Measurements from ENCODE around the gene TAS2R13.

Gene TAS2R13

DNA sequence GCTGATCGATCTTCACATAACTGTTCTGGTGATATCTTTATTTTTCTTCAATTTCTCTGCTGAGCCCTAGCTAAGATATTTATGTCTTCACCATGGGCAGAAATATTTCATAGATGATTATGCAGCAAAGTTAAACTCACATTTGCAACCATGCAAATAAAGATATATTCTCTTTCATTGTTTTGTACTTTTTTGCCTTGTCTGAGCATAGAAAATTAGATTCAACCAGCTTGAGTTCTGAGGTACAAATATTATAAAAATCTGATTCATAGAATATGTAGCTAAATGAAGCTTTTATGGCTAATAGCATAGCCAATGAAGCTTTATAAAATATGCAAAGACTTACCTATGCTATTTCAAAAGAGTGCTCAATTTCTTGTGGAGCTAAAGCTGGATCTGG is at the start of gene TAS2R13:
Gene TAS2R13, minus strand, starts transcription at position 101 of the 400 bp plus-strand sequence. CDS start 264 bp downstream, outside the sequence.
- DNase-seq, result no peak

DNA sequence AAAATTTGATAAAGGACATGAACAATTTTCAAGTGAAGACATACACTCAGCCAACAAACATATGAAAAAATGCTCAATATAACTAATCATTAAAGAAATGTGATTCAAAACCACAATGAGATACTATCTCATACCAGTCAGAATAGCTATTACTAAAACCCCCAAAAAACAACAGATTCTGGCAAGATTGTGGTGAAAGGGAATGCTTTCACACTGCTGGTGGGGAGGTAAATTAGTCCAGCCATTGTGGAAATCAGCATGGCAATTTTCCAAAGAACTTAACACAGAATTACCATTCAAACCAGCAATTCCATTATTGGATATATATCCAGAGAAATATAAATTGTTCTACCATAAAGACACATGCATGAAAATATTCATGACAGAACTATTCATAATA is 48.4 kb upstream of the TAS2R13 start:
- DNase-seq, result no peak

- DNase-seq, result no peak
These were observed 46.7 kb upstream of the TAS2R13 start for GRCh38 chr12:10956085-10956484.

GRCh38 chr12:10952645-10953044 is 43.3 kb upstream of the TAS2R13 start:
- no peak for DNase-seq

GRCh38 chr12:10943167-10943566 is 33.8 kb upstream of the TAS2R13 start:
- no peak for DNase-seq

DNA sequence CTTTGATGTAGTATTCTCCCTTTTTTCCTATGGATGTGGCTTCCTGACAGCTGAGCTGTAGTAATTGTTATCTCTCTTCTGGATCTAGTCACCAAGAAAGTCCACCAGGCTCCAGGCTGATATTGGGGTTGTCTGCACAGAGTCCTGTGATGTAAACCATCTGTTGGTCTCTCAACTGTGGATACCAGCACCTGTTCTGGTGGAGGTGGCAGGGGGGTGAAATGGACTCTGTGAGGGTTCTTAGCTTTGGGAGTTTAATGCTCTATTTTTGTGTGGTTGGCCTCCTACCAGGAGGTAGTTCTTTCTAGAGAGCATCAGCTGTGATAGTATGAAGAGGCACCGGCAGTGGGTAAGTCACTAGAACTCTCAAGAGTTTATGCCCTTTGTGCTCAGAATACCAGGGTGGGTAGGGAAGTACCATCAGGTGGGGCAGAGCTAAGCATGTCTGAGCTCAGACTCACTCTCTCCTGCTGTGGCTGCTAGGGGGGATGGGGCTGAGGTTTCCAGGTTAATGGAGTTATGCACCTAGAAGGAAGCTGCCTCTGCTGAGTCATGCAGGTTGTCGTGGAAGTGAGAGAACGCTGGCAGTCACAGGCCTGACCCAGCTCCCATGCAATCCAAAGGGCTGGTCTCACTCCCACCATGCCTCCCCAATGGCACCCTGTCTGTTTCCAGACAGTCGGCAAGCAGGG is 32.7 kb upstream of the TAS2R13 start:
- no peak for DNase-seq

DNA sequence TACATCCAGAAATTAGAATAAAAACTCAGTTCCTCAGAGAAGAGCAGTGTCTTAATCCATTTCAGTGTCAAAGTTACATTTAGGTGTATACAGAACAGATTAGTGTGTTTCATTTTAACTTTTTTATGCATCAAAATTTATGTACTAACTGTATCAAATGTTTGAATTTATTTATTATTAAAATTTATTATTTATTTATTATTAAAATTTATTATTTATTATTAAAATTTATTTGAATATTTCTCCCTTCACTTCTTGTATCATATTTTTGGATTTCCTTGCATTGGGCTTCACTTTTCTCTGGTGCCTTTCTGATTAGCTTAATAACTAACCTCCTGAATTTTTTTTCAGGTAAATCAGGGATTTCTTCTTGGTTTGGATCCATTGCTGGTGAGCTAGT is 32.0 kb upstream of the TAS2R13 start:
- no peak for DNase-seq

DNA sequence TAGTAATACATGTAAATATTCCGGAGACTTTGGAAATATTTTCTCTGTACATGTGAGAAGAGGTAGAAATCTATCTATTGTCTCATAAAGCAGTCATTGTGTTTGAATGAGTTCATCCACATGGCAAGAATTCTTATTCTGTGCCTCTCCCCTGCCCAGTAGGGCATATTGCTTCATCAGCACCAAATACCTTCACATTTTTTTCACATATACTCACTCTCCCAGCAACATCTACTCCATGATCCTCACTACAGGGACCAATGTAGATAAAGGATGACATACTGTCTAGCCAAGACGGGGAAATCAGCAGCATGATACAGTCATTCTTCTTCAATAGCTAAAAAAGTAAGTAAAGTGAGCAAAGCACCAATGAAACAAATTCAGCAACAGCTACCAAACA is 31.0 kb upstream of the TAS2R13 start:
- no peak for DNase-seq

DNA sequence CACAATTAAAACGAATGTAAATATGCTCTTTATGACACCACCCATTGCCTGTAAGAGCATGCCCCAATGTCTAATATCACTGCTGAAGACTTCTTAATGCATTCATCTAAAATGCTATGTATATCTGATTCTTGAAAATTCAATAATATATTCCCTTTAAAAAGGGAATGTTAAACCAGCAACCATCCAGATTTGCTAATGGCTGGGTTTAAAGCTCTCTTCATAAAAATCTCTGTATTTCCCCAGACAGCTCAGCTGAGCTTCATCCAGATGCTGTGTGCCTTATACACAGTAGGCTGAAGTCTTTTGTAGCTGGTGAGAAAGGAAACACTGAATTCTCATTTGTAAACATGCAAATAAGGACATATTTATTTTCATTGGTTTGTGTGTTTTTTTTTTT is 29.8 kb upstream of the TAS2R13 start, which contains the start of gene TAS2R14:
Gene TAS2R14, minus strand, starts transcription at position 101 of the 400 bp plus-strand sequence. Its CDS starts 56 bp downstream, at position 45.
- no peak for DNase-seq

GRCh38 chr12:10936506-10936905 is 27.1 kb upstream of the TAS2R13 start:
- no peak for DNase-seq

DNA sequence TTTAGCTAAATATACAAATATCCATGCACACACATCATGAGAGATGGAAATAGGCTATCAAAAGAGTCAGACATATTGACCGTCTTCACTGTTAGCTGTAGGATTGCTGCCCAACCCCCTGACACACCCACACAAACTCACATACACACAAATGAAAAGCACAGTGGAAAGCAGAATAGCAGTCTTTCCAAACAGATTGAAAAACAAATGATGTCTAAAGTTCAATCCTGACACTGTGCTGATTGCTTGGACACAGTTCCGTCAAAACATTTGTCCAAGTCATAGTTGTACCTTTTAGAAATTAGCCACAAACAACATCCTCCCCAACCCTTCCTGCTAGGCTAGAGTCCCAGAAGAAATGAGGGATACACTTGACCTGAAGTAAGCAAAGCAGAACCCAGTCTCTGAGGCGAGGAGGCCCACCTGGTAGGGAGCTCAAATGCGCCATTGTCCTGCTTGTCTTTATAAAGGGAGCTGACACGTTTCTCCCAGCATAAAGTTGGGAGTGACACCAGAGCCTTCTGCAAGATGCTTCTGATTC is 19.5 kb upstream of the TAS2R13 start, which contains the start of gene PRH2:
Gene PRH2, plus strand, starts transcription at position 491 of the 541 bp plus-strand sequence. Its CDS starts 38 bp downstream, at position 529.
- DNase-seq, result no peak

DNA sequence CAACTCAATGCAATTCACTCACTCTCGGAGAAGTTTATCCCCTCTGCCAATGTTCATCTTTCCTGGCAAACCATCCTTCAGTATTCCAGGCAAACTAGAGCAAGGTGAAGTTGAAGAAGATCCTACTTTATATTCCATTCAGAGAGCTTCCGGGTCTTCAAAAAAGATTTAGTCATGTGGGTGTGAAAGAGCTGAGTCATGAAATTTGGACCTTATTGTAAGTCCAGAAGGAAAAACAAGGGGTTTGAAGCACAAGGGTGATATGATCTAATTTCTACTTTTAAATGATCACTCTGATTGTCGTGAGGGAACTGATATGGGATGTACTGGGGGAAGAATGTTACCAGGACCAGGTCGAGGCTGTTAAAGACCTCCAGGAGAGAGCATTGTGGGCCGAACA is 16.9 kb upstream of the TAS2R13 start:
- no peak for DNase-seq

GRCh38 chr12:10919809-10920208 is 10.4 kb upstream of the TAS2R13 start:
- DNase-seq, result no peak

- no peak for DNase-seq
These were observed 1.0 kb upstream of the TAS2R13 start for GRCh38 chr12:10910380-10910779.

DNA sequence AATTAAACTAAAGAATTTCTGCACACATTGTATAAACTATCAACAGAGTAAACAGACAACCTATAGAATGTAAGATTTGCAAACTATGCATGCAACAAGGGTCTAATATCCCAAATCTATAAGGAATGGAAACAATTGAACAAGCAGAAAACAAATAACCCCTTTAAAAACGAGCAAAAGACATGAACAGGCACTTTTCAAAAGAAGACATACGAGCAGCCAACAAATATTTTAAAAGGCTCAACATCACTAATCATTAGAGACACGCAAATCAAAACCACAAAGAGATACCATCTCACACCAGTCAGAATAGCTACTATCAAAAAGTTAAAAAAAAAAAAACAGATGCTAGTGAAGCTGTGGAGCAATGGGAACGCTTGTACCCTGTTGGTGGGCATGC is 4.7 kb downstream of the TAS2R13 start:
- DNase-seq, result no peak

DNA sequence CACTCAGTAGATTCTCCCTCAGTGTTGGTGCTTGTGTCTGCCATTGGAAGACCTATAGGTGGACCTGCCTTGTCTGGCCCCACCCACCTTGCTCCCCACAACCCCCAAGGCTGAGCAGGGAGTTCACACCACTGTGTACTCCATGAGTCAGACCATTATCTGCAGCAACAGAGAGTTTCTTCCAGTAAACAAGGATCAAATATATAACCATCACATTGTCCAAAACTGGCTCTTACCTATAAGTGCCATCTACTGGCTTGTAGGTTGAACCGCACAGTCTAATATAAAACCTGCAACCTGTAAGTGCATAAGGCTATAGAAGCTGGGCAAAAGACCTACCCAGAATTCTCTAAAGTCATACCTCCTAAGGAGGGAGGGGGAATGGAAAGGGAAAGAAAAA is 7.9 kb downstream of the TAS2R13 start:
- DNase-seq, result no peak

DNA sequence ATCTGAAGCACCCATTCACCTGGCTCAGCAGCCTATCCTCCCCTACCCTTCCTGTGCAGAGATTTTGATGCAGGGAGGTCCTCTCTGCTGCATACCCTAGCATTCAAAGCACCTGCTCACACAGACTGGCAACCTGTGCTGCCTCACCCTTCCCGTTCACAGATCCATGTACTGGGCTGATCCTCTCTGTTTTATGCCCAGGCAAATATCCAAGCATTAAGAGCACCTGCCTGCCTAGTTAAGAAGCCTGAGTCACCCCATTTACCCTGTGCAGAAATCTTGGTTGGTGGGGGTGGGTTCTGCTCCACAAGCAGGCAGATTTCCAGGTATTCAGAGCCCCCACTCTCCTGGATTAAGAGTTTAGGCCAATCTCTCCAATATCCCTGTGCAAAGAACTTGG is 8.4 kb downstream of the TAS2R13 start:
- no peak for DNase-seq

DNA sequence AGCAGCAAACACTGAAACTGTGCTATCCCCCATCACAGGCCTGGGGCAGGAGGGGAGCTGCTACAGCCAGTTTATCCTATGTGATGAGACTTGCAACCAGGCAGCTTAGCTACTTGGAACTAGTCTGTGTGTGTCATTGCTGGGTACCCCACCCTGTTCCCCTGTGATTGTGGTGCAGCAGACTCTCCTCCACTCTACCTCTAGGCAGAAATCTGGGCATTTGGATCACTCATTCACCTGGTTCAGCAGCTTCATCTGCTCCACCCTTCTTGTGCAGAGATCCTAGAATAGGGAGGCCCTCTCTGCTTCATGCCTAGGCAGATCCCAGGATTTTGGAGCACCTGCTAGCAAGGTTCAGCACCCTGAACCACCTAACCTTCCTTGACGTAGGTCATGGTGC is 8.8 kb downstream of the TAS2R13 start:
- DNase-seq, result no peak

- DNase-seq, result no peak
These were observed 12.5 kb downstream of the TAS2R13 start for GRCh38 chr12:10896854-10897253.

GRCh38 chr12:10891937-10892336 is 17.4 kb downstream of the TAS2R13 start:
- no peak for DNase-seq

DNA sequence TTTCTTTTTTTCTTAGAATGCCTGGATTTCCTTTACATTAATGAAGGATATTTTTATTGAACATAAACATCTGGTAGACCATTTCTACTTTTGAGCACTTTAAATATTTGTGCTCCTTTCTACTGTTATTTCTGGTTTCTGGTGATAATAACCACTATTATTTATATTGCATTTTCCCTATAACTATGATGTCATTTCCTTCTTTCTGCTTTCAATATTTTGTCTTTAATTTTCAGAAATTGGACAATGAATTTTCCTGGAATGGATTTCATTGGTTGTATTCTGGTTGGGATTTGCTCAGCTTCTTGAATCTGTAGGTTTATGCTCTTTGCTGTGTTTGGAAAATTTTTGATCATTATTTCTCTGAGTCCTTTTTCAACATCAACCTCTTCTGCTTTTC is 20.1 kb downstream of the TAS2R13 start:
- no peak for DNase-seq

GRCh38 chr12:10884086-10884725 is 25.2 kb downstream of the TAS2R13 start, which contains the start of gene PRH1:
Gene PRH1, minus strand, starts transcription at chr12:10884255. Its CDS starts 38 bp downstream, at chr12:10884217.
- DNase-seq, result no peak

GRCh38 chr12:10873378-10873777 is 36.0 kb downstream of the TAS2R13 start:
- DNase-seq, result no peak

DNA sequence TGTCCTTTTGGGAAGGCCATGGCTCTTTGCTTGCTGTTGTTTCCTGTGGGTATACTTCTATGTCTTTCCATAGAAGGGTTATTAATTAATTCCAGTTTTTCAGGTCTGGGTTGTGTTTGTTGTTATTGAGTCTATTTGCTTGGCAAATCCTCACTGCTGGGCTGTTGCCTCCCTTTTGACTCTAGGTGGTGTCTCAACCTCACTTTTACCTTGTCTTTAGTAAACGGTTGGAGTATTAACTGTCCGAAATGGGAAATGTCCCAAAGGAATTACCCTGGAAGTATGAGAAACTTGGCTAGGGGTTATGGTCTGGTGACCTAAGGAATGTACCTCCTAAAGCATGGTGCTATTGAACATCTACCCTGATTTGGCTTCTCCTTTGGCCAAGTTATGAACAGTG is 42.0 kb downstream of the TAS2R13 start:
- DNase-seq, result no peak

Measured in bone marrow (tissue), 2 donors.